ENCODE results near the gene RCCD1.

The RCCD1 gene

GRCh38 chr15:90913398-90913944 lies 41.2 kb upstream of the RCCD1 start:
- Histone ChIP-seq H3K14ac (ENCODE audit: low read length) (no peak overlapping the region), H3K36me3 (ENCODE audit: control insufficient read depth in 1 of 2, insufficient read depth in 2 of 2, low read length in 2 of 2) (peaks cover 62% of the 10 kb centered on the region in 2 experiments), H2BK120ac (ENCODE audit: insufficient read depth, low read length, poor library complexity) (no peak overlapping the region), H3K4ac (ENCODE audit: low read depth, low read length) (no peak overlapping the region), H2BK5ac (ENCODE audit: low read depth, low read length, poor library complexity) (no peak overlapping the region), H3K23ac (ENCODE audit: low read length) (no peak overlapping the region), H3K27ac (ENCODE audit: low read depth, low read length) (no peak overlapping the region), H3K4me3 (ENCODE audit: low read depth, low read length) (no peak overlapping the region), H2BK12ac (ENCODE audit: low read length) (no peak overlapping the region), H3K4me1 (ENCODE audit: control insufficient read depth in 1 of 2, insufficient read depth in 2 of 2, low read length in 2 of 2) (no peaks in the 10 kb centered on the region), H4K8ac (ENCODE audit: low read depth, low read length) (no peak overlapping the region), H2AK5ac (ENCODE audit: low read length) (no peak overlapping the region), H4K12ac (ENCODE audit: low read depth, low read length) (no peak overlapping the region), H2AFZ (ENCODE audit: insufficient read depth, low read length, poor library complexity) (no peak overlapping the region), H3K27me3 (ENCODE audit: insufficient read depth, low read length) (no peaks in the 10 kb centered on the region), H3K9ac (ENCODE audit: low read length) (no peak overlapping the region), H3K79me2 (ENCODE audit: control insufficient read depth, insufficient read depth, low read length, poor library complexity) (no peaks in the 10 kb centered on the region), H4K91ac (ENCODE audit: low read depth, low read length) (no peak overlapping the region), H3K18ac (ENCODE audit: low read length) (no peak overlapping the region), H3K79me1 (ENCODE audit: low read length) (no peaks in the 10 kb centered on the region), H3K9me3 (ENCODE audit: insufficient read depth, low read depth, low read length) (no peaks in the 10 kb centered on the region), H3K4me2 (ENCODE audit: low read length) (no peak overlapping the region)
- no peak for DNase-seq
- WGBS (ENCODE audit: extremely low coverage, insufficient coverage, insufficient read length) = no CpG with 5 or more reads among the region's 12 CpGs

GRCh38 chr15:90914305-90915080 lies 40.2 kb upstream of the RCCD1 start:
- Histone ChIP-seq H3K27ac (ENCODE audit: low read depth, low read length) (no peak overlapping the region), H3K14ac (ENCODE audit: low read length) (no peak overlapping the region), H4K91ac (ENCODE audit: low read depth, low read length) (no peak overlapping the region), H3K4me3 (ENCODE audit: low read depth, low read length) (no peak overlapping the region), H3K23ac (ENCODE audit: low read length) (no peak overlapping the region), H3K18ac (ENCODE audit: low read length) (no peak overlapping the region), H3K4ac (ENCODE audit: low read depth, low read length) (no peak overlapping the region), H2AFZ (ENCODE audit: insufficient read depth, low read length, poor library complexity) (no peak overlapping the region), H3K79me1 (ENCODE audit: low read length) (no peaks in the 10 kb centered on the region), H2BK12ac (ENCODE audit: low read length) (no peak overlapping the region), H3K36me3 (ENCODE audit: control insufficient read depth in 1 of 2, insufficient read depth in 2 of 2, low read length in 2 of 2) (peaks cover 65 to 70% of the 10 kb centered on the region in 2 experiments), H3K27me3 (ENCODE audit: insufficient read depth, low read length) (no peaks in the 10 kb centered on the region), H3K9ac (ENCODE audit: low read length) (no peak overlapping the region), H3K4me1 (ENCODE audit: control insufficient read depth in 1 of 2, insufficient read depth in 2 of 2, low read length in 2 of 2) (no peaks in the 10 kb centered on the region), H3K79me2 (ENCODE audit: control insufficient read depth, insufficient read depth, low read length, poor library complexity) (no peaks in the 10 kb centered on the region), H3K4me2 (ENCODE audit: low read length) (no peak overlapping the region), H4K12ac (ENCODE audit: low read depth, low read length) (no peak overlapping the region), H2BK120ac (ENCODE audit: insufficient read depth, low read length, poor library complexity) (no peak overlapping the region), H3K9me3 (ENCODE audit: insufficient read depth, low read depth, low read length) (no peaks in the 10 kb centered on the region), H2BK5ac (ENCODE audit: low read depth, low read length, poor library complexity) (no peak overlapping the region), H2AK5ac (ENCODE audit: low read length) (no peak overlapping the region), H4K8ac (ENCODE audit: low read depth, low read length) (no peak overlapping the region)
- no CpG with 5 or more reads among the region's 22 CpGs for WGBS (ENCODE audit: extremely low coverage, insufficient coverage, insufficient read length)
- DNase-seq = no peak

- no peak overlapping the region for H3K18ac ChIP-seq (ENCODE audit: low read length)
Observed at GRCh38 chr15:90915216-90915807, 39.4 kb upstream of the RCCD1 start.

GRCh38 chr15:90915808-90916440 lies 38.8 kb upstream of the RCCD1 start:
- Histone ChIP-seq H3K23ac (ENCODE audit: low read length) (no peak overlapping the region), H2BK12ac (ENCODE audit: low read length) (no peak overlapping the region), H3K4me1 (ENCODE audit: control insufficient read depth in 1 of 2, insufficient read depth in 2 of 2, low read length in 2 of 2) (no peaks in the 10 kb centered on the region), H3K9ac (ENCODE audit: low read length) (no peak overlapping the region), H4K12ac (ENCODE audit: low read depth, low read length) (no peak overlapping the region), H2BK120ac (ENCODE audit: insufficient read depth, low read length, poor library complexity) (no peak overlapping the region), H3K18ac (ENCODE audit: low read length) (no peak overlapping the region), H3K79me1 (ENCODE audit: low read length) (no peaks in the 10 kb centered on the region), H3K27ac (ENCODE audit: low read depth, low read length) (no peak overlapping the region), H4K8ac (ENCODE audit: low read depth, low read length) (no peak overlapping the region), H2BK5ac (ENCODE audit: low read depth, low read length, poor library complexity) (no peak overlapping the region), H3K9me3 (ENCODE audit: insufficient read depth, low read depth, low read length) (no peaks in the 10 kb centered on the region), H3K36me3 (ENCODE audit: control insufficient read depth in 1 of 2, insufficient read depth in 2 of 2, low read length in 2 of 2) (peaks cover 65 to 72% of the 10 kb centered on the region in 2 experiments), H3K4me2 (ENCODE audit: low read length) (no peak overlapping the region), H3K4ac (ENCODE audit: low read depth, low read length) (no peak overlapping the region), H2AK5ac (ENCODE audit: low read length) (no peak overlapping the region), H3K4me3 (ENCODE audit: low read depth, low read length) (no peak overlapping the region), H3K27me3 (ENCODE audit: insufficient read depth, low read length) (no peaks in the 10 kb centered on the region), H4K91ac (ENCODE audit: low read depth, low read length) (no peak overlapping the region), H2AFZ (ENCODE audit: insufficient read depth, low read length, poor library complexity) (no peak overlapping the region), H3K79me2 (ENCODE audit: control insufficient read depth, insufficient read depth, low read length, poor library complexity) (no peaks in the 10 kb centered on the region), H3K14ac (ENCODE audit: low read length) (no peak overlapping the region)
- no CpG with 5 or more reads among the region's 25 CpGs for WGBS (ENCODE audit: extremely low coverage, insufficient coverage, insufficient read length)
- DNase-seq = peak; percentile 44 to 46

More at GRCh38 chr15:90915216-90915807, 39.4 kb upstream of the RCCD1 start:
- Histone ChIP-seq H3K79me1 (ENCODE audit: low read length) (no peaks in the 10 kb centered on the region), H2AK5ac (ENCODE audit: low read length) (no peak overlapping the region), H3K27me3 (ENCODE audit: insufficient read depth, low read length) (no peaks in the 10 kb centered on the region), H3K9me3 (ENCODE audit: insufficient read depth, low read depth, low read length) (no peaks in the 10 kb centered on the region), H3K4me1 (ENCODE audit: control insufficient read depth in 1 of 2, insufficient read depth in 2 of 2, low read length in 2 of 2) (no peaks in the 10 kb centered on the region), H2BK12ac (ENCODE audit: low read length) (no peak overlapping the region), H3K27ac (ENCODE audit: low read depth, low read length) (no peak overlapping the region), H4K12ac (ENCODE audit: low read depth, low read length) (no peak overlapping the region), H3K4me3 (ENCODE audit: low read depth, low read length) (no peak overlapping the region), H3K4me2 (ENCODE audit: low read length) (no peak overlapping the region), H3K4ac (ENCODE audit: low read depth, low read length) (no peak overlapping the region), H3K9ac (ENCODE audit: low read length) (no peak overlapping the region), H2BK120ac (ENCODE audit: insufficient read depth, low read length, poor library complexity) (no peak overlapping the region), H3K14ac (ENCODE audit: low read length) (no peak overlapping the region), H3K79me2 (ENCODE audit: control insufficient read depth, insufficient read depth, low read length, poor library complexity) (no peaks in the 10 kb centered on the region), H3K23ac (ENCODE audit: low read length) (no peak overlapping the region), H2AFZ (ENCODE audit: insufficient read depth, low read length, poor library complexity) (no peak overlapping the region), H3K36me3 (ENCODE audit: control insufficient read depth in 1 of 2, insufficient read depth in 2 of 2, low read length in 2 of 2) (peaks cover 67 to 75% of the 10 kb centered on the region in 2 experiments), H4K8ac (ENCODE audit: low read depth, low read length) (no peak overlapping the region), H4K91ac (ENCODE audit: low read depth, low read length) (no peak overlapping the region), H2BK5ac (ENCODE audit: low read depth, low read length, poor library complexity) (no peak overlapping the region)
- DNase-seq = no peak
- no CpG with 5 or more reads among the region's 7 CpGs for WGBS (ENCODE audit: extremely low coverage, insufficient coverage, insufficient read length)

Data from trophoblast cell (in vitro differentiated cells and primary cell).